COLO668 (cell line): ENCODE measurements around the gene PAM.

Source experiments
- DNase-seq: peaks from one replicate; lab custom pipeline; 2025; ENCODE audit not compliant: unreplicated experiment; lab: John Stamatoyannopoulos, UW

Gene PAM

DNA sequence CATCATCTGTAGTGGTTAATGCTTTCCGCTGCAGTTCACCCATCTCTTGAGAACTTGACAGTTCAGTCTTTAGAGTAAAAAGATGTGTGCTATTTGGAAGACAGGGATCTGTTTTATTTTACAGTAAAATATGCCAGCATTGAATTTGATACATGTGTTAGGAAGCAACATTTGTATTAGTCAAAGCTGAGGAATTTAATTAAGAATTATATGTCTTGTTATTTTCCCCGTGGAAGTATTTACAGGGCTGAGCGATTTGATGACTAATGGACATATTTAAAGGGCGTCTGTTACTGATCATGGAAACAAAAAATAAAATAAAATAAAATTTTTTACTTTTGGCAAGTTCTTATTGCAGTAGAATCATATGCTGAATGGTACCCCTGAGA is 101.3 kb downstream of the PAM start:
- DNase-seq: no peak

DNA sequence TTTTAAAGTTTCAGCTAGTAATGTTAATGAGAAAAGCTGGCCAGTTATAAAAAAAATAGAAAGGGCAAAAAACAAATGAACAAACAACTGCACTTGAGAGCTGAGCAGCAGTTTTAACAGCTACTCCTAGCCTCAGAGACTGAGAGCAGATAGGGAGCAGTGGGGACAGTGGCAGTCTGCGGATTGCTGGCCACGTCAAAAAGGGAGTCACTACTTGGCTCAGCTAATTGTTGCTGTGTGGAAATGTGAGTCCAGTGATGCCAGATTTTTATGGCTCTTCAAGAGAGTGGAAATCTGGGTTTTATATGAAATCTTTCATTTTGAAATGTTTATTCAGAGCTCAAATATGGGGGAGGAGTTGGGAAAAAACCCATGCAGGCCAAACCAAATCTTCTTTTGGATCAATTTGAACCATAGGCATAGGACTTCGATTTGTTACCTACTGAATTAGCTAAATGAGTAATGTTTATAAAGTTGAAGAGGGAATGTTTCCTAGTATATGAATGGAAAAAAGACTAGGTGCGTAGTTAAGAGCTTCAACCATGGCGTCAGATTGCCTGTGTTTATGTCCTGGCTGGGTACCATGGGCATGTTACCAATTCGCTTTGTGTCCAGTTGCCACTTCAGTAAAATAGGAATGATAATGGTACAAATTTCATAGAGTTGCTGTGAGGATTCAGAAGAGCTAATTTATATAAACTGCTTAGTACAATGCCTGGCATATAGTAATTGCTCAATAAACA is 102.1 kb downstream of the PAM start:
- DNase-seq: no peak

DNA sequence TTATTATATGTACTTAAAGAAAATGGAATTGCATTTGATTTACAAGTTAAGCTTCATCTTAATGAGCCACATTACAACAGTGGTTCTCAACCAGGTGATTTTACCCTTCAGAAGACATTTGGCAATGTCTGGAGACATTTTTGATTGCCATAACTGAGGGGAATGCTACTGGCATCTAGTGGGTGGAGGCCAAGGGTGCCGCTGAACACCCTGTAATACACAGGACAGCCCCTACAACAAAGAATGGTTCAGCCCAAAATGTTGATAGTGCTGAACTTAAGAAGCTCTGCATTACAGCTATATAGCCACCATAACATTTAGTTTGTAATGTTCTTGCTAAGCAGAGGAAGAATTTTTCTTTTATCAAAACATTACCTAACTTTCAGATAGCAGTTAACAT is 103.1 kb downstream of the PAM start:
- no peak for DNase-seq

DNA sequence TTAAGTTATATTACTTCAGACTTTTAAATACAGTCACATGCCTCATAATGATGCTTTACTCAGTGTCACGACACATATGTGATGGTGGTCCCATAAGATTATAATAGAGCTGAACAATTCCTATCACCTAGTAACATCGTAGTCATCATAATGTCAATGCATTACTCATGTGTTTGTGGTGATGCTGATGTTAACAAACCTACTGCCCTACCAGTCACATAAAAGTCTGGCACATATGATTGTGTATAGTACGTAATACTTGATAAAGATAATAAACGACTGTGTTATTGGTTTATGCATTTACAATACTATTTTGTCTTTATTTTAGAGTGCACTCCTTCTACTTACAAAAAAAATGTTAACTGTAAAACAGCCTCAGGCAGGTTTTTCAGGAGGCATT is 103.7 kb downstream of the PAM start:
- DNase-seq: no peak

DNA sequence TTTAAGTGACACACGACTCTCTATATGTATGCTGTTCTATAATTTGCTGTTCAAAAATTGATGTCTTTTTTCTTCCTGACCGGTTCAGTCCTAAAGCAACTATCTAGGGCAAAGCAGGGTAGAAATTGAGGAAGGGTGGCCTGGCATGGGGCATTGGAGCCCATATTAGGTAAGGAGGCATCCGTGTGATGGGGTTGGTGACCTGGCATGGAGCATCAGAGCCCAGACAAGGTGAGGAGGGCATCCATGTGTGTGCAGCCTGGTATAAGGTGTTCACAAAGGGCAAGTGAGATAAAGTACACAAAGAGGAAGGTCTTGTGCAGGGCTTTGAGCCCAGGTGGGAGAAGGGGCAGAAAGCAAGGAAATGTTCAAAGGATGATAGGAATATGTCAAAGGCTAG is 104.9 kb downstream of the PAM start:
- no peak for DNase-seq

DNA sequence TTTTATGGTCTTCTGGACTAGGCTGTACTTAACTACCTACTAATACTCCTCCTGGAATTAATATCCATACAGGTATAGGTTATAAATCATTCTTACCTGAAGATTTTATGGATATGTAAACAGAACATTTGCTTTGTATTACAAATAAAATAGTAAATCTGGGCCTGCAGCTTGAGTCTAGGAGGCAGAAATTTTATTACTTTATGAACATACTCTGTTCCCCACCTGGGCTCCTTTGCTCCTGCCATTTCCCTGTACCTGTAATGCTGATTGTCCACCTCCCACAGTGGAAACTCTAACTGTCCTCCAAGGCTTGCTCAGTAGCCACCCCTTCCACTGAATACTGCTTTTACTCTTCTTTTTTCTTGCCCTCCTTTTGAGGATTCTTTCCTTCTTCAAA is 108.0 kb downstream of the PAM start:
- no peak for DNase-seq

DNA sequence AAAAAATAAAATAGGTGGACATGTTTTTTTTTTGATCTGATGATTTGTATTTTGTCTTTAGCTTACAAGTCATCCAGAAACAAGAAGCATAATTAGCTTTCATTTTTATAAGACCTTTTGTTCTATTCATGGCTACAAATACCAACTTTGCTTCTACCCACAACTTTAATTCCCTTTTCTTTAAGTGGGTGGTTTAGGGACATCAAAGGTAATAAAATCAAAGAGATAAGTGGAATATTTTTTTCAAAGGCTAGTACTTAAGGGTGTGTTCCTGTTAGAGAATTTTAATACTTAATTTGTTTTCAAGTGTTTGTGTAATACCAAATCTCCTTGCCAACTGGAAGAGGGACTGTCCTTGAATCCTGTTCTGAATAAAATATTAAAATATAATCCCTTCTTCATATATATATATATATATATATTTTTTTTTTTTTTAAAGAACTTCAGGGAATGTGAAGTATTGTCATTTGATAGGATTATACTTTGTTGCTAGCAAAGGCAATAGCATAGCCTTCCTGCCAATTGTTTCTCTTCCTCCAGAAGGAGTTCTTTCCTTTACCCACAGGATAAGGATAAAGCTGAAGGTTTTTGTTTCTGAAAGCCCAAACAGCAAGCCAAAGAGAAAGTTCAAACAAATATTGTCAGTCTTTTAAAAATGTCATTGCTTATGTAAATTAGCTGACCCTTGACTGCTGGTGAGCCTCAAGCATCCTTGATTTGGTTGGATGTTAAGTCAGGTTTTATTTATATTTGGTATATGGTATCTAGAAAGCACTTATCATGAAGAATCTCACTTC is 108.9 kb downstream of the PAM start:
- DNase-seq: no peak

DNA sequence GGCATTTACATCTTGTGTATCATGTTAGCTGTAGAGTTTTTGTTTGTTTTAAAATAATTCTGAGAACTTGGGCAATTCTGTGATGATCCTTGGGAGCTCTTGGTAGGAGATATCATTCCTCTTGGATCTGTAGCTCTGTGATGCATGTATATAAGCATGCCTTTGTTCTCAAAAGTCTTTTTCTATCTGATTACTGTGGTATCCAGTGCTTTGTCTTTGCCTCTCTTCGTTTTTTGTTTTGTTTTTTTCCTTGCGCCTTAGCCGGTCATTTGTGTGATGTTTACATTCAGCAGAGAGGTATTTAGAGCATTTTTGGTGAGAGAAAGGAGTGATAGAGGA is 110.0 kb downstream of the PAM start:
- DNase-seq: no peak

DNA sequence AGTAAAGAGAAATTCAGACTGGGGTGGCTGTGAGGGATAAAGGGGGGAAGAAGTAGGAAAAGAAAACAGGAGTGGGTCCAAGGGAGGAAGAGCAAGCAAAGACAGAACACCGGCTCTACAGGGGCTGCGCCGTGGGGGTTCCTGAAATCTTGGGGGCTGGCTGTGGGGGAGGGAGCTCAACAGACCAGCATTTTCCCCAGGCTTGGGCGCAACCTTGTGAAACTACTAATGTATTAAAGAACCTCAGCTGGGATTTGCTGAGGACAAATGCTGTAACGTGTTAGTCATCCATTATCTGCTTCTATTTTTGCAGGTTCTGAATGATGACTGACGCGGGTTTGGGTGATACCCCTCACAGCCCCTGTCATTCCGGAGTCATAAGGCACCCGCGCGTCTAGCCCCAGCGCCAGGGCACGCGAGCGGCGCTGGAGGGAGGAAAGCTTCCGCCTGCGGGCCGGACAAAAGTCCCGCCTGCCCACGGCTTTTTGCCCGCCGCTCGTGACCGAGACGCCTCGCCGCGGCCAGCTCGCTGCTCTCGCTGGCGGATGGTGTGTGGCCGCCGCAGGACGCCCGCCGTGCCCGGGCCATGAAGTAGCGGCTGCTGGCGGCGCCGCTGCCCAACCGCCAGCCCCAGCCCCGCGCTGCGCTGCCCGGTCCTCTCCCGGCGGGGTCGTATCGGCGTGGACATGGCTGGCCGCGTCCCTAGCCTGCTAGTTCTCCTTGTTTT is 110.6 kb downstream of the PAM start:
- peak; percentile 62 for DNase-seq

DNA sequence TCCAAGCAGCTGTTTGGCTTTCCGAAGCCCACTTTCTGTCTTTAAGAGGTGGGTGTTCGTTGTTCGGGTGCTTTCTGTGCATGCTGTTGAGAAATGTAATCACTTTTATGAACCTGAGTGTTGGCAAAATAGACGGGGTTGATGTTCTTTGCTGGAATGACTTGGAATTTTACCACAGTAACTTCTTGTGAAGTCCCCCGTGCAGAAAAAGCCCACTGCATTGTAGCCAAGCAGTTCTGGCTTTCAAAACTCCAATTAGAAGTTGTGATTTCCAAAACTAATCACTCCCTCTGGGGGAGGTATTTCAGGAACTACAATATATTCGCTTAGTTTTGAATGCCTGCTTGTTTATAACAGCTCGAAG is 111.1 kb downstream of the PAM start:
- DNase-seq: no peak

DNA sequence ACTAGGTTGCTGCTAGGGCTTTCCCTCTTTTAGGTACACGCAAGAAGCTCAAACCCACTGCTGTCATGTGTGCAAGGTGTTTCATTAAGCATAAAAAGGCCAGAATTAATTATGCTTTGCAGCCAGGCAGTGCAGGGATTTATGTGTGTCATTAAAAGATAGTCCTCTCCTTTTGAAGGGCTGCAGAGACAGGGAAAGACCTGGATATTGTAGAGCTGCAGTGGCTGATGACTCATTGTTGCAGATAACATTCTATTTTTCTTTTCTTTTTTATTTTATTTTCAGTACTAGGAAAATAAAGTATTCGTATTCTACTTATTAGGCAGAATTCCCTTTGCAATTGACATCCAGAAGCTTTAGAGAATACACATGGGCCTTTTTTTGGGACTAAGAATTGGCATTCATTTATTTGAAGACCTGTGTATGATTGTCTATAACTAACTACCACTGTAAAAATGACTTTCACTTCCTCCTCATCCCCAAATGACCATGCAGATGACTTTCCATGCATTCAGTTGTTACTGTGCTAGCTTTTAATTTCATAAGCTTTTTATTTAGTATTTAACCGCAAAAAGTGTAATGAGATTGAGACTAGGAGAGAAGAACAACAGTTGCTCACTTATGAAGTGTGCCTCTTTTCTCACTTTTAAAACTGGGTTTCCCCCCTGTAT is 113.0 kb downstream of the PAM start:
- no peak for DNase-seq

DNA sequence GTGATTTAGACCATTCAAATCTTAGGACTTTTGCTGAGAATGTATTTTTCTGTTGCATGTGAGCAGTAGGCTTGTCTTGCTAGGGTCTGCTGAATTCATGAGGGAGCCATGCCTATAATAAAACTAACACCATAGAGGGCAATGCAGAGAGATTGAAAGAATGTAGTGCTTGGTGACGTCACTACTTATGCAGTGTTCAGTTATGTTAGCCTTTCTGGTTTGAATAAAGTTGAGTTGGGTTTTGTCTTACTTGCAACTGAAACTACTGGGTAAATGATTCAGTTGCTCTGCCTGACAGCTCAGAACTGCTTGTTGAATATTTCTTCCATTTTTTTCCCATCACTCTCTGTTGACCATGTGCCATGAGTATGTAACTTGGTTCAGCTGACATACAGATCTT is 114.1 kb downstream of the PAM start:
- no peak for DNase-seq

DNA sequence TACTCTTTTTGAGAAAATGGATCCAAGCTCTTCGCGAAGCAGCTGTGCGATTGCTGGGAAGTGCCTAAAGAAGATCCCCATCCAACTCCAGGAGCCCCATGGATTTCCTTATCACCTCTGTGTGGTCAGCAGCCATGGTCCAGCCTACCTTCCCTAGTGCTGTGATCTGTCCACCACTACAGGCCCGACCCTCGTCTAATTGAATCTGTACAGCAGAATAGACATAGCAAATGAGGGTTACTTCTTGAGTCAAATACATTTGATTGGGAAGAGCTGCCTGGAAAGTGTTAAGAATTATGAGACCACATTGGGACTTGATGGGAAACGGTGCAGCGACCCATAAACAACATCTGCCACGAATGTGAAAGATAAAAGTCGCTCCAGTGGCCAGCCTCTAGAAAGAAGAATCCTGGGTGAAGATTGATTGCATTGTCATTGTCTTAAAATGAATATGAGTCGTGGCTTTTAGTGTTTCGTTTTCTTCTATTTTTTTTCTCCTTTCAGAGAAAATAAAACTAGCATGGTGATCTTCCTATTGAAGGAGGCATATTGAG is 118.4 kb downstream of the PAM start:
- DNase-seq: no peak

DNA sequence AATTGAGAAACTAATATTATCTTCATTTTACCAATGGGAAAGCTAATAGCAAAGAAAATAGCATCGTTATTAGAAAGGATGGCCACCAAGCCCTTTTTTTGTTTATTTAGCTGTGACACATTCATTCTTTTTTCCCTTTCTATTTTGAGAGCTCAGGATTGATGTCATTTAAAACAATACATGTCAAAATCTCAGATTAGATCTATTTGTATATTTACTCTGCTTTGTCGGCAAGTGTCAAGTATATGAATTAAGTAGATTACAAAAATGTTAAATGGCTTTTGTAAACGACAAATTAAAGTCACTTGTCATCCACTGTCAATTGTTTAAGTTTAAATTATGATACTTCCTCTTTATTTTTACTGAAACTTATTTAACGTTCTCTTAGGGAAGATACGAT is 118.9 kb downstream of the PAM start:
- no peak for DNase-seq

DNA sequence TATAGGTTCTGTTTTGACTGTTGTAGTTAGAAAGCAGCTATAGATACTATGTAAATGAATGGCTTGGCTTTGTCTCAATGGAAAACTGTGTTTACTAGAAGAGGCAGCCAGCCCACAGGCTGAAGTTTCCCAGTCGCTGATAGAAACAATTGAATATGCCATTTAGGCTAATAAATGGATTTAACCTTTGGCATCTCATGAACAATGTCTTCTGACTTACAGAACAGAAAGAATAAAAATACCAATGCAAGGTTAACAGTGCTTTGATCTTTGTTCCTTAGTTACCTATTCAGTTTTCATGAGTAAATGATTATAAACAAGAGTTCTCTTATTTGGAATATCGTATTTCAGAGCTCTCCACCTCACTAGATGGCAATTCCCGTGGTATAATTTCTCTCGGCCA is 120.6 kb downstream of the PAM start:
- no peak for DNase-seq

DNA sequence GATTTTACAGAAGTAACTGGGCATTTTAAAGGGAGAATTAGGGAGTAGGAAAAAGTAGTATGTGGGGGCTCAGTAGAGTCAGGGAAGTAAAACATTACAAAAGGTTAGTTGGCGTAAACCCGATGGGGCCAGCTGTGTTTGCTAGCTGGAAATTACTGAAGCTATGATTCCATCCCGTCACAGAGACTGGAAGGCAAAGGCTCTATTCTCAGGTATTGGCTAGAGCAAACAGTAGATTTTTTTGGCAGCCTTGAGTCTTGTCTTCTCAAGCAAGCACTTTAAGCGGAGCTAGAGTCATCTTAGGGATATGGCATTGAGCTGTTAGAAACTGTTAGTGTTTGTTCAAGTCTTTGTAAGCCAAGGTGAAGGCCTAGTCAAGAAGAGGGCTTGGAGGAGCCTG is 121.5 kb downstream of the PAM start:
- DNase-seq: no peak

DNA sequence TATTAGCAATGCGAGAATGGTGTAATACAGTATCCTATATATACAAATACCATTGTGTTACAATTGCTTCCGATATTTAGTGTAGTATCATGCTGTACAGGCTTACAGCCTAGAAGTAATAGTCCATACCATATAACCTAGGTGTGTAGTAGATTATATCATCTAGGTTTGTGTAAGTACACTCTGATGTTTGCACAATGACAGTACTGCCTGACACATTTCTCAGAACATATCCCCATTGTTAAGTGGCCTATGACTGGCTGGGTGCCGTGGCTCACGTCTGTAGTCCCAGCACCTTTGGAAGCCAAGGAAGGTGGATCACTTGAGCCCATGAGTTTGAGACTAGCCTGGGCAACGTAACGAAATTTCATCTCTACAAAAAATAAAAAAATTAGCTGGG is 124.6 kb downstream of the PAM start:
- DNase-seq: no peak

DNA sequence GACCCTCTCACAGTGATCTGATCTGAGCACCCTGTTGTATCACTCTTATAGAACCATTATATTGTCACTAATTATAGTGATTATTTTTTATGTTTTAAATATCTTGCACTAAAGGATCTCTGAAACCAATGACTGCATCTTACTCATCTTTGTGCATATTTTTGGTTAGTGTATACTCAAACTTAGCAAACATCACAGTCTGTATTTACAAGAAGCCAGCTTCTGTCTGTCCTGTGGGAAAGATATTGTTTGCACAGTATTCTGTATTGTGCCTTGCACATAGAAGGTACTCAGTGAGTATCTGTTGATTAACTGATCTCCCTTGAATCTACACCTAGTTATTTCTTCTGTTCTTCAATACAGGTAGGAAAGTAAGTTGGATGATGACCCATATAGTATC is 131.5 kb downstream of the PAM start:
- DNase-seq: no peak

DNA sequence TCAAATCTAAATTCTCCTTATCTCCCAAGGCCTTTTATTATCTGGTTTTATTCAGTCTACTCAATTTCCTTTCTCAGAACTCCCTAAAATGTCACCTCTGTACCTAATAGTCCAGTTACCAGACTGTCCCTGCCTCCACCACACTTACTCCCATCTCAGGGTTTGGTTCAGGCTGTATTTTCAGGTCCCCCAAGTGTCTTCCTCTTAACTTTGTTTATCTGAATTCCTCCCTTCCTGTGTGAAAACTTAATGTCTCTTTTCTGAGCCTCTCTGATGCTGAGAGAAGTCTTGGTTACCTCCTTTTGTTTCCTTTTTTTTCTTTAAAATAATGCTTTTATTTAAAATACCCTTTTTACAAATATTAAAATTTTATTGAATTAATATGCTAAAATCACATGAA is 133.4 kb downstream of the PAM start:
- no peak for DNase-seq

DNA sequence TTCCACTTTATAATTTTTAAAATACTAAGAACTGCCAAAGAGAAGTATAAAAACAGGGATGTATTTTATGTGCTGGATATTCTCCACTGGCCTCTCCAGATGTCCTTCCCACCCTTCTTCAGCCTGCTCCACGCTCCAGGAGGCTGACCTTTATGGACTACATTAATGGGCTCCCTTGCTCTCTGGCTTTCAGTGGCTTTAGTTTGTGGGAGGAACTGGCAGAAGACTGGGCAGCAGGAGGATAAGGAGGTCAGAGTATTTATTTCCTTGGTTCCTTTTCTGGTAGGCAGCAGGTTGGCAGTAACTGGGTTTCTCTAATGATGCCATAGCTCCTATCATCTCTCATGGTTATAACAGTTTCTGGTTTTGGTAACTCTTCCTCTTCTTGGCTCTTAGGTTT is 133.9 kb downstream of the PAM start:
- DNase-seq: no peak

DNA sequence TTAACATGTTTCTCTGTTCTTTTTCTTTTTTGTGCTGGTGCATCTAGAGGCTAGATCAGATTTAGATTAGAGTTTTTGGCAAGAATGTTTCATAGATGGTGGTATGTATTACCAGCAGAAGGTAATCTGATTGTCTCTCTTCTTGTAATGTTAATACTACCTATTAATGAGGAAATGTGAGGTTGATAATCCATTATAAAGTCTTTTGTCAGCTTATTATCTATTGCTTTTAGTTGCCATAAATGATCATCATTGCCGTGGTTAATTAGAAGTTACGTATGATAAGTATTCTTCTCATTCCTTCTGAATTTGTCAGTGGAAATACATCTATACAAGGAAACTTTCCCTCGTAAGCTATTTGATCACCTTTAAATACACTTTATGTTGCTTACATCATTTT is 135.0 kb downstream of the PAM start:
- DNase-seq: no peak
